HL-60 (cell line): ENCODE results near the gene FXN.
A peak's percentile ranks its signal among the peaks of the same experiment; 100 is the strongest.

Experiments used
- DNase-seq, 2 experiments: peaks; one replicate each; pipeline ENCODE4 v3.0.0-alpha.2; 2010 to 2020; ENCODE audit warnings: low read depth in 1 of 2, low spot score in 1 of 2
- H3K27ac ChIP-seq: fragments of 250-450 bp; sonication (Bioruptor Pico); replicated peaks from 2 replicates; pipeline ENCODE4 v1.5.1; 2020; ENCODE audit warnings: mild to moderate bottlenecking, moderate library complexity
- H3K27me3 ChIP-seq: fragments of 250-450 bp; sonication (Bioruptor Pico); 2 replicates; pipeline ENCODE4 v1.5.1; 2021; ENCODE audit warnings: mild to moderate bottlenecking, moderate library complexity; ENCODE audit not compliant: insufficient read depth, poor library complexity, severe bottlenecking
- H3K4me3 ChIP-seq: replicated peaks from 2 replicates; pipeline ENCODE4 v1.5.1; 2011; ENCODE audit warnings: mild to moderate bottlenecking, control low read depth, low read length; ENCODE audit not compliant: insufficient read depth
- CTCF ChIP-seq: IDR thresholded peaks from one replicate; pipeline ENCODE4 v1.5.1; 2011; ENCODE audit warnings: low read length, control low read depth, inconsistent platforms; ENCODE audit not compliant: insufficient read depth
- GABPA ChIP-seq: IDR thresholded peaks from 2 replicates; pipeline ENCODE4 v1.6.1; 2012; ENCODE audit warnings: low read depth
- POLR2AphosphoS5 ChIP-seq: IDR thresholded peaks from 2 replicates; pipeline ENCODE4 v1.6.1; 2012; ENCODE audit warnings: low read depth
- REST ChIP-seq: IDR thresholded peaks from 2 replicates; pipeline ENCODE4 v1.6.1; 2012; ENCODE audit warnings: low read depth; ENCODE audit not compliant: insufficient replicate concordance
- SPI1 ChIP-seq: IDR thresholded peaks from 2 replicates; pipeline ENCODE4 v1.6.1; 2012; ENCODE audit warnings: low read depth, mild to moderate bottlenecking, borderline replicate concordance

Gene FXN

GRCh38 chr9:68999393-69000105 lies 36.0 kb upstream of the FXN start:
- no peak overlapping the region for H3K27ac ChIP-seq
- TF ChIP-seq POLR2AphosphoS5 = no peak
- TF ChIP-seq GABPA = no peak
- no peak for TF ChIP-seq REST
- peak; percentile 87 for TF ChIP-seq CTCF
- no peak for TF ChIP-seq SPI1
- H3K27me3 ChIP-seq = no peaks in the 10 kb centered on the region
- peak; percentile 47 to 88 for DNase-seq
- H3K4me3 ChIP-seq = no peak overlapping the region

GRCh38 chr9:69001921-69002320 lies 33.6 kb upstream of the FXN start:
- Histone ChIP-seq H3K4me3 (no peak overlapping the region), H3K27ac (no peak overlapping the region), H3K27me3 (no peaks in the 10 kb centered on the region)
- TF ChIP-seq REST = no peak
- TF ChIP-seq SPI1 = no peak
- no peak for TF ChIP-seq GABPA
- TF ChIP-seq CTCF = no peak
- no peak for TF ChIP-seq POLR2AphosphoS5
- no peak for DNase-seq

- Histone ChIP-seq H3K4me3 (no peak overlapping the region), H3K27me3 (no peaks in the 10 kb centered on the region), H3K27ac (no peak overlapping the region)
- no peak for TF ChIP-seq SPI1
- TF ChIP-seq REST = no peak
- TF ChIP-seq CTCF = no peak
- TF ChIP-seq GABPA = no peak
- no peak for TF ChIP-seq POLR2AphosphoS5
- no peak for DNase-seq
These were observed 32.5 kb upstream of the FXN start for GRCh38 chr9:69003051-69003450.
